KMS-11 (cell line): ENCODE measurements around the gene NOXO1.
"Not testable (repeated sequence)": the region's sequence is repeated elsewhere in the genome, so short reads cannot be mapped to it uniquely, and the experiment has no call there.

Experiments used
- H2AFZ ChIP-seq: fragments of 200-600 bp; sonication (generic); 2 replicates; pipeline ENCODE4 v1.6.1; 2016; ENCODE audit warnings: antibody characterized with exemption, mixed run types, low read depth
- H3K27ac ChIP-seq: fragments of 200-600 bp; sonication (generic); 2 replicates; pipeline ENCODE4 v1.6.1; 2016; ENCODE audit warnings: mild to moderate bottlenecking, mixed run types
- H3K27me3 ChIP-seq: fragments of 200-600 bp; sonication (generic); 2 replicates; pipeline ENCODE4 v1.6.1; 2017; ENCODE audit warnings: mild to moderate bottlenecking, low read depth, mixed run types, moderate library complexity; ENCODE audit not compliant: insufficient read depth
- H3K36me3 ChIP-seq: fragments of 200-600 bp; sonication (generic); 2 replicates; pipeline ENCODE4 v1.6.1; 2017; ENCODE audit warnings: mild to moderate bottlenecking, mixed run types; ENCODE audit not compliant: insufficient read depth
- H3K4me1 ChIP-seq: fragments of 200-600 bp; sonication (generic); 2 replicates; pipeline ENCODE4 v1.6.1; 2016; ENCODE audit warnings: mild to moderate bottlenecking, low read depth, mixed run types; ENCODE audit not compliant: poor library complexity, severe bottlenecking
- H3K4me2 ChIP-seq: fragments of 200-600 bp; sonication (generic); 2 replicates; pipeline ENCODE4 v1.7.0; 2016; ENCODE audit warnings: mild to moderate bottlenecking, mixed run types
- H3K4me3 ChIP-seq: fragments of 200-600 bp; sonication (generic); IDR thresholded peaks from 2 replicates; pipeline ENCODE4 v1.6.1; 2017; ENCODE audit warnings: low read depth, low read length, mixed read lengths; ENCODE audit not compliant: insufficient read depth
- H3K79me2 ChIP-seq: fragments of 200-600 bp; sonication (generic); 2 replicates; pipeline ENCODE4 v1.6.1; 2016; ENCODE audit warnings: low read depth, mixed run types; ENCODE audit not compliant: insufficient read depth
- H3K9ac ChIP-seq: fragments of 200-600 bp; sonication (generic); 2 replicates; pipeline ENCODE4 v1.6.1; 2016; ENCODE audit warnings: mild to moderate bottlenecking, mixed run types
- H4K20me1 ChIP-seq: fragments of 200-600 bp; sonication (generic); 2 replicates; pipeline ENCODE4 v1.6.1; 2016; ENCODE audit warnings: mild to moderate bottlenecking, mixed run types; ENCODE audit not compliant: insufficient read depth
- CTCF ChIP-seq: fragments of 200-600 bp; sonication (generic); conservative IDR thresholded peaks from 2 replicates; pipeline ENCODE4 v1.6.1; 2017; ENCODE audit warnings: low read depth, mild to moderate bottlenecking, antibody characterized with exemption, low read length, moderate library complexity, mixed read lengths

Gene NOXO1

GRCh38 chr16:1942047-1942809 lies 39.0 kb downstream of the NOXO1 start:
- H3K4me1 ChIP-seq = peaks cover 18% of the 10 kb centered on the region
- no peaks in the 10 kb centered on the region for H3K27me3 ChIP-seq
- no peaks in the 10 kb centered on the region for H3K36me3 ChIP-seq
- H2AFZ ChIP-seq = peak overlapping the region; percentile 95
- H3K4me2 ChIP-seq = peak overlapping the region; percentile 97
- H3K4me3 ChIP-seq = no peak overlapping the region
- no peak overlapping the region for H3K27ac ChIP-seq
- H3K79me2 ChIP-seq = no peaks in the 10 kb centered on the region
- no peak for TF ChIP-seq CTCF
- H4K20me1 ChIP-seq = no peaks in the 10 kb centered on the region
- no peak overlapping the region; the same call in 1 of the 2 replicates for H3K9ac ChIP-seq

GRCh38 chr16:1941162-1942046 lies 39.9 kb downstream of the NOXO1 start:
- peak overlapping the region; percentile 97 for H3K4me2 ChIP-seq
- H3K79me2 ChIP-seq = no peaks in the 10 kb centered on the region
- no peak for TF ChIP-seq CTCF
- H3K9ac ChIP-seq = no peak overlapping the region
- H2AFZ ChIP-seq = no peak overlapping the region
- H3K4me3 ChIP-seq = no peak overlapping the region
- no peaks in the 10 kb centered on the region for H3K27me3 ChIP-seq
- no peaks in the 10 kb centered on the region for H3K36me3 ChIP-seq
- H3K27ac ChIP-seq = no peak overlapping the region
- peaks cover 18% of the 10 kb centered on the region for H3K4me1 ChIP-seq
- no peaks in the 10 kb centered on the region for H4K20me1 ChIP-seq

DNA sequence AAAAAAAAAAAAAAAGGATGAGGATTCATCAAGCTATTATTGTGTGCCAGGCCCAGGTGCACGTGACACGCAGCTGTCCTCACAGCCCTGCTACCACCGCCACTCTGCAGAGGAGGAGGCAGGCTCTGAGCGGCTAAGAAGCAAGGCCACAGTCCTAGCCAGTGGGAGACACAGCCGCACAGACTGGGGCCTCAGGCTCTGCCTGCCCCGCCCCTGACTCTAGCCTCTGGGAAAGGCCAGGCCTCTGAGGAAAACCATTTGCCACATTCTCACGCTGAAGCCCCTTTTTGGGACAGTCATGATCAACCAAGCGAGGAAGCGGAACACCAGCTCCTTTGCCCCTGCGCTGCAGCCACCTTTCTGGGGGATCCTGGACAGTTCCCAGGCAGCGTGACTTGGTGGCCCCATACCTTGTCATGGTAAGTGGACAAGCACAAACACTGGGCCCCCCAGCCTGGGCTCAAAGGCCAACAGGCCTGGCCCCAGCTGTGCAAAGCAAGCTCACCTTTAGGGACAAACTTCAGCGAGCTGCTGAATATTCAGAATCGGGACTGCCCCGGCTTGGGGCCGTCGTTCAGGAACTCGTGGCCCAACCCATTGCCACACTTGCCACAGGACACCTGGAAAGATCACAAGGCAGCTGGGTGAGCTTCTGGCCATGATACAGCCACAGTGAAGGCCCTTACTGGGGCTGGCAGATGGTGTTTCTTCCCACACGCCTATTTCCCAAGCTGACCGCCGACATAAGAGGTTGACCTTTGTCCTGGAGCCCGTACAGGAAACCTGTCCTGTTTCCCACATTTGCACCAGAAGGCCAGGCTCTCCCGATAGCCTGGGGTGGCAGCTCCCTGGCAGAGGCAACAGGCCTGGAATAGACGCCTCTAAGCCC lies 40.8 kb downstream of the NOXO1 start:
- no peak overlapping the region for H3K4me2 ChIP-seq
- peaks cover 18% of the 10 kb centered on the region for H3K4me1 ChIP-seq
- H3K27ac ChIP-seq = no peak overlapping the region
- H3K27me3 ChIP-seq = no peaks in the 10 kb centered on the region
- H3K79me2 ChIP-seq = no peaks in the 10 kb centered on the region
- no peak overlapping the region for H3K4me3 ChIP-seq
- H2AFZ ChIP-seq = no peak overlapping the region
- H3K9ac ChIP-seq = no peak overlapping the region
- H4K20me1 ChIP-seq = no peaks in the 10 kb centered on the region
- H3K36me3 ChIP-seq = no peaks in the 10 kb centered on the region
- TF ChIP-seq CTCF = no peak

DNA sequence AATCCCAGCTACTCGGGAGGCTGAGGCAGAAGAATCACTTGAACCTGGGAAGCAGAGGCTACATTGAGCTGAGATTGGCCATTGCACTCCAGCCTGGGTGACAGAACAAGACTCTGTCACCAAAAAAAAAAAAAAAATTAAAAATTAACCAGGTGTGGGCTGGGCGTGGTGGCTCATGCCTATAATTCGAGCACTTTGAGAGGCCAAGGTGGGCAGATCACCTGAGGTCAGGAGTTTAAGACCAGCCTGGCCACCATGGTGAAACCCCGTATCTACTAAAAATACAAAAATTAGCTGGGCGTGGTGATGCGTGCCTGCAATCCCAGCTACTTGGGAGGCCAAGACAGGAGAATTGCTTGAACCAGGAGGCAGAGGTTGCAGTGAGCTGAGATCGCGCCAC lies 41.4 kb downstream of the NOXO1 start:
- not testable (repeated sequence) for H3K27me3 ChIP-seq, H3K36me3 ChIP-seq, H3K27ac ChIP-seq, H3K4me3 ChIP-seq, H3K9ac ChIP-seq, H2AFZ ChIP-seq, H3K4me2 ChIP-seq, H3K79me2 ChIP-seq, H4K20me1 ChIP-seq
- peaks cover 18% of the 10 kb centered on the region for H3K4me1 ChIP-seq
